ENCODE data around the gene KCTD20.

DNA sequence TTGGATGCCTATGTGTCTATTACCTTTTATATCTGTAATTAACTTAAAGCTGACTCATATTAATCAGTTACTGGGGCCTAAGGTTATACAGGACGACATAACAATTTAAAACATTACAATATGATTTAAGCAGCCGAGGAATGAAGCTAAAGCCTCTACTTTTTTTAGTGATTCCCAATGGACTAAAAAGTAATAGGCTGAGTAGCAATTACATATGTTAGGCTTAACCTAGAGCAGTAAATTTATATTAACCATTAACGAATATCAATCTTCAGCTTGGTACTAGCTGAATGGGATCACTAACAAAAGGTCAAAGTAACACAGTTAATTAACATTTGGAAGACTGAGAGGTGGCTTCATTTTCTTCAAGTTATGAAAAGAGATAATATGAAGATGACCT, 61.4 kb downstream of the KCTD20 start:
- no peak for TF ChIP-seq POLR2AphosphoS5 (IDR thresholded peaks at IDR 0.05; ENCODE audit: low read depth, low read length)
- TF ChIP-seq SIN3A (IDR thresholded peaks at IDR 0.05; ENCODE audit: borderline replicate concordance, insufficient read depth, low read length), result no peak
- no peak for TF ChIP-seq TAF1 (IDR thresholded peaks at IDR 0.05; ENCODE audit: borderline replicate concordance, insufficient read depth, low read length)
- TF ChIP-seq, protein P1, sequence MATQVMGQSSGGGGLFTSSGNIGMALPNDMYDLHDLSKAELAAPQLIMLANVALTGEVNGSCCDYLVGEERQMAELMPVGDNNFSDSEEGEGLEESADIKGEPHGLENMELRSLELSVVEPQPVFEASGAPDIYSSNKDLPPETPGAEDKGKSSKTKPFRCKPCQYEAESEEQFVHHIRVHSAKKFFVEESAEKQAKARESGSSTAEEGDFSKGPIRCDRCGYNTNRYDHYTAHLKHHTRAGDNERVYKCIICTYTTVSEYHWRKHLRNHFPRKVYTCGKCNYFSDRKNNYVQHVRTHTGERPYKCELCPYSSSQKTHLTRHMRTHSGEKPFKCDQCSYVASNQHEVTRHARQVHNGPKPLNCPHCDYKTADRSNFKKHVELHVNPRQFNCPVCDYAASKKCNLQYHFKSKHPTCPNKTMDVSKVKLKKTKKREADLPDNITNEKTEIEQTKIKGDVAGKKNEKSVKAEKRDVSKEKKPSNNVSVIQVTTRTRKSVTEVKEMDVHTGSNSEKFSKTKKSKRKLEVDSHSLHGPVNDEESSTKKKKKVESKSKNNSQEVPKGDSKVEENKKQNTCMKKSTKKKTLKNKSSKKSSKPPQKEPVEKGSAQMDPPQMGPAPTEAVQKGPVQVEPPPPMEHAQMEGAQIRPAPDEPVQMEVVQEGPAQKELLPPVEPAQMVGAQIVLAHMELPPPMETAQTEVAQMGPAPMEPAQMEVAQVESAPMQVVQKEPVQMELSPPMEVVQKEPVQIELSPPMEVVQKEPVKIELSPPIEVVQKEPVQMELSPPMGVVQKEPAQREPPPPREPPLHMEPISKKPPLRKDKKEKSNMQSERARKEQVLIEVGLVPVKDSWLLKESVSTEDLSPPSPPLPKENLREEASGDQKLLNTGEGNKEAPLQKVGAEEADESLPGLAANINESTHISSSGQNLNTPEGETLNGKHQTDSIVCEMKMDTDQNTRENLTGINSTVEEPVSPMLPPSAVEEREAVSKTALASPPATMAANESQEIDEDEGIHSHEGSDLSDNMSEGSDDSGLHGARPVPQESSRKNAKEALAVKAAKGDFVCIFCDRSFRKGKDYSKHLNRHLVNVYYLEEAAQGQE (IDR thresholded peaks at IDR 0.05; ENCODE audit: insufficient read depth in 1 of 2, low read depth in 2 of 2, low read length in 2 of 2), result no peak
- no peak for TF ChIP-seq FOXP2 (optimal IDR thresholded peaks at IDR 0.05; ENCODE audit: borderline replicate concordance, extremely low read depth, extremely low read length, insufficient read depth)

All from PFSK-1 (cell line).